BJ (cell line): Measurements from ENCODE around the gene DUSP7. TPM values are rescaled to one million over a fixed set of nuclear protein-coding genes. Genes with fewer than 3 reads are reported as not detected.
"Not testable (repeated sequence)": the region's sequence is repeated elsewhere in the genome, so short reads cannot be mapped to it uniquely, and the experiment has no call there.

Source experiments
- CTCF ChIA-PET: fragments of 350-600 bp; formaldehyde crosslinking; extraction: SDS; loops from one replicate; lab custom pipeline; 2021; ENCODE audit warnings: antibody characterized with exemption, inconsistent platforms; lab: Yijun Ruan, JAX
- POLR2A ChIA-PET: fragments of 300-600 bp; sonication (Branson Sonifier 250); formaldehyde crosslinking; extraction: SDS; loops from one replicate; lab custom pipeline; 2021; ENCODE audit warnings: antibody characterized with exemption; lab: Charles Lee
- DNase-seq: peaks from one replicate; pipeline ENCODE4 v3.0.0-alpha.2; 2011; ENCODE audit warnings: low read depth
- H3K27me3 ChIP-seq: 2 replicates; pipeline ENCODE4 v1.6.0; 2011; ENCODE audit warnings: low read length; ENCODE audit not compliant: control insufficient read depth, insufficient read depth
- H3K36me3 ChIP-seq: 2 replicates; pipeline ENCODE4 v1.5.1; 2011; ENCODE audit warnings: low read length; ENCODE audit not compliant: control insufficient read depth, insufficient read depth
- H3K4me3 ChIP-seq: 2 replicates; pipeline ENCODE4 v1.5.1; 2011; ENCODE audit warnings: low read depth, mild to moderate bottlenecking, control low read depth, low read length
- polyA plus RNA-seq: library from polyadenylated mRNA; depleted of rRNA; stranded (reverse); fragments of >200 nt; gene quantifications from 2 replicates; pipeline ENCODE4 v1.2.3, GENCODE V29; 2011
- TF ChIP-seq, protein P1 (sequence below): IDR thresholded peaks from 2 replicates; pipeline ENCODE4 v1.5.1; 2011; ENCODE audit warnings: low read depth, mild to moderate bottlenecking, control low read depth, inconsistent platforms, low read length, moderate library complexity; ENCODE audit not compliant: insufficient read depth

Gene DUSP7
- polyA plus RNA-seq, 1 experiment = 37.0 TPM

DNA sequence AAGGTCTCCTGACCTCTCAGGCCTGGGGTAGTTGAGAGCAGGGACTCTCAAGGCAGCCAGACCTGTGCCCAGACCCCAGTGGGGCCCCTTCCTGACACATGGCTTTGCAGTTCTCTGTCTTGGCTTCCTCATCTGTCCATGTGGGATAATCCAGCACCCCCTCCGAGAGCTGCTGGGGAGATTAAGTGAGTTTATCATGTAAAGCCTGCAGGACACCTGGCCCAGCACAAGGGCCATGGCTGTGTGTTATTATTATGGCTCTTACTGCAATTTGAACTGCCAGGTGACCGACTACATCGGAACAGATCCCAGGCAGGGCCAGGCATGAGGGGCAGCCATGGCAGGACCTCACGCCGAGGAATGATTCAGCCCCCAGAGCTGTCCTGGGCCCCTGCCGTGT lies 12.6 kb downstream of the DUSP7 start:
- CTCF ChIA-PET = interaction anchor here (1.0 to 1.6 kb wide), 3 partner anchors 9 to 40 kb away, joined by 3 to 8 read pairs (median 6); no protein-coding TSS in a partner anchor

DNA sequence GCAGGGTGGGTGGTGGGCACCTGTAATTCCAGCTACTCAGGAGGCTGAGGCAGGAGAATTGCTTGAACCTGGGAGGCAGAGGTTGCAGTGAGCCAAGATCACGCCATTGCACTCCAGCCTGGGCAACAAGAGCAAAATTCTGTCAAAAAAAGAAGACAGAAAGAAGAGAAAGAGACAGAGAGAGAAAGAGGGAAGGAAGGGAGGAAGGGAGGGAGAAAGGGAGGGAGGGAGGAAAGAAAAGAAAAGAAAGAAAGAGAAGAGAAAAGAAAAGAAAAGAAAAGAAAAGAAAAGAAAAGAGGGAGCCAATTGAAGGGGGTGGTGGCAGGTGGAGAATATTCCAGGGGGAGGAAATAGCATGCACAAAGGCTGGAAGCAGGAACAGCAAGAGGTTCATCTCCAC lies 13.3 kb downstream of the DUSP7 start:
- CTCF ChIA-PET = interaction anchor here (0.7 to 1.4 kb wide), 3 partner anchors 9 to 39 kb away, joined by 3 to 6 read pairs (median 4); no protein-coding TSS in a partner anchor
- POLR2A ChIA-PET, H3K36me3 ChIP-seq, DNase-seq, H3K4me3 ChIP-seq, H3K27me3 ChIP-seq: not testable (repeated sequence)

More for the DNA sequence above, 12.6 kb downstream of the DUSP7 start:
- H3K36me3 ChIP-seq = no peaks in the 10 kb centered on the region
- no peak overlapping the region for H3K4me3 ChIP-seq
- POLR2A ChIA-PET = no interaction called here
- DNase-seq = no peak
- TF ChIP-seq, protein P1, sequence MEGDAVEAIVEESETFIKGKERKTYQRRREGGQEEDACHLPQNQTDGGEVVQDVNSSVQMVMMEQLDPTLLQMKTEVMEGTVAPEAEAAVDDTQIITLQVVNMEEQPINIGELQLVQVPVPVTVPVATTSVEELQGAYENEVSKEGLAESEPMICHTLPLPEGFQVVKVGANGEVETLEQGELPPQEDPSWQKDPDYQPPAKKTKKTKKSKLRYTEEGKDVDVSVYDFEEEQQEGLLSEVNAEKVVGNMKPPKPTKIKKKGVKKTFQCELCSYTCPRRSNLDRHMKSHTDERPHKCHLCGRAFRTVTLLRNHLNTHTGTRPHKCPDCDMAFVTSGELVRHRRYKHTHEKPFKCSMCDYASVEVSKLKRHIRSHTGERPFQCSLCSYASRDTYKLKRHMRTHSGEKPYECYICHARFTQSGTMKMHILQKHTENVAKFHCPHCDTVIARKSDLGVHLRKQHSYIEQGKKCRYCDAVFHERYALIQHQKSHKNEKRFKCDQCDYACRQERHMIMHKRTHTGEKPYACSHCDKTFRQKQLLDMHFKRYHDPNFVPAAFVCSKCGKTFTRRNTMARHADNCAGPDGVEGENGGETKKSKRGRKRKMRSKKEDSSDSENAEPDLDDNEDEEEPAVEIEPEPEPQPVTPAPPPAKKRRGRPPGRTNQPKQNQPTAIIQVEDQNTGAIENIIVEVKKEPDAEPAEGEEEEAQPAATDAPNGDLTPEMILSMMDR = no peak
- no peaks in the 10 kb centered on the region for H3K27me3 ChIP-seq

DNA sequence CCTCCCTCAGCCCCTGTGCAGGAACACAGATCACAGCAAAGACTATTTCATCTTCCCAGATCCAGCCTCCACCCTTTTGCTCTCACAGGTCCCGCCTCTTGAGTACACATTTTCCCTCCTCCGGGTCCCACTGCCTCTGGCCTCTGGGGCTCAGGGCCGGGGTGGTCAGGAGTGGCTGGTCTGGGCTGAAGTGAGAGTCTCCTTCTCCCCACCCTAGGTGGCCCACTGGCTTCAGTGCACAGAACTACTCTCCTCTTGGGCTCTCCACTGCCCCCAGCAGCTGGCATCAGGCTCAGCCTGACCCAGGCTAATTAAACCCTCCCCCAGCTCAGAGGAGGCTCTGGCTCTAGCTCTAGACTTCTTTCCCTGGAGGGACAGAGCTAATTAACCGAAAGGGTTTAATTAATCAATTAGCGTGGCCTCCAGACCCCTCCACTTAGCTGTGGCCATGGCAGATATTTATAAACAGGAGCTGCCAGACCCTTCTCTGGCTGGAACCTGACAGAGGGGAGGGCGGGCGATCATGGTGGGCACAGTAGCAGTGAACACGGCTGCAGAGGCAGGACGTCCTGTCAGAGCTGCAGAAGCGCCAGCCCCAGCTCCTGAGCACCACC lies 15.1 kb downstream of the DUSP7 start:
- Histone ChIP-seq H3K4me3 (no peak overlapping the region), H3K36me3 (no peaks in the 10 kb centered on the region), H3K27me3 (no peaks in the 10 kb centered on the region)
- ChIA-PET POLR2A (no interaction called here), CTCF (interaction anchor here (0.8 to 2.4 kb wide), 8 partner anchors 9 to 82 kb away, joined by 3 to 11 read pairs (median 4); no protein-coding TSS in a partner anchor)
- TF ChIP-seq, protein P1 = peak; percentile 40; the same call in 1 of the 2 replicates
- no peak for DNase-seq

DNA sequence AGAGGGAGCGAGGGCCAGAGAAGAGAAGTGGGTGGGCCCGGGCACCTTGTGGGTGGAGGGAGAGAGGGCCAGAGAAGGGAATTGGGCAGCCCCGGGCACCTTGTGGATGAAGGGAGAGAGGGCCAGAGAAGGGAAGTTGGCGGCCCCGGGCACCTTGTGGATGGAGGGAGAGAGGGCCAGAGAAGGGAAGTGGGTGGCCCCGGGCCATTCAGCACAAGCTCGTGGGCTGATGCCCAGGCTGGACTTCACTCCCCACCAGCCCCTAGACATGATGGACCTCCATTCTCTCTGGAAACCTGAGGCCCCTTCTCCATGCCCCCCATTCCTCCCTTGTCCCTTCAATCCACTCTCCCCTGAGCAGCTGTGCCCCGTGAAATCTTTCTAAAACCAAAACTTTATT lies 15.8 kb downstream of the DUSP7 start:
- H3K36me3 ChIP-seq = no peaks in the 10 kb centered on the region
- H3K27me3 ChIP-seq = no peaks in the 10 kb centered on the region
- ChIA-PET CTCF (interaction anchor here (1.0 to 2.4 kb wide), 5 partner anchors 8 to 83 kb away, joined by 3 to 11 read pairs (median 6); no protein-coding TSS in a partner anchor), POLR2A (no interaction called here)
- DNase-seq = no peak
- no peak overlapping the region for H3K4me3 ChIP-seq
- TF ChIP-seq, protein P1 = no peak

DNA sequence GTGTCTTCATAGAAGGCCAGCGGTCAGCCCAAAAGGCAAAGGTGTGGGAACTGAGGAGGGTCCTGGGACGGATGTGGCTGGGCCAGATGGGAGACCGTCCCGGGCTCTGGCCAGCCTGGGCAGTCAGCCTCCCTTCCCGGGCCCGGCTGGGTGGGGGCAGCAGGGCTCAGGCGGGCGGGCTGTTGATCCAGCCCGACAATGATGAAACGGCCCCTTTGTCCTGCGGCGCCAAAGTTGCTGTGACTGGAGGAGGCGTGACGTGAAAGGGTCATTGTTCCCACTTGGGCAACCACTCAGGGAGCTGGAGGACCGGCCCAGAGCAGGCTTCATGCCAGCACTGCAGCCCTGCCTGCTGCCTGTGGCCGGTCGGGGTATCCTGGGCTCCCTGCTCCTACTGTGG lies 16.5 kb downstream of the DUSP7 start:
- H3K36me3 ChIP-seq = no peaks in the 10 kb centered on the region
- H3K27me3 ChIP-seq = no peaks in the 10 kb centered on the region
- no peak overlapping the region for H3K4me3 ChIP-seq
- ChIA-PET POLR2A (no interaction called here), CTCF (interaction anchor here (2.4 kb wide), 1 partner anchor 83 kb away, joined by 6 read pairs; no protein-coding TSS in a partner anchor)
- TF ChIP-seq, protein P1 = no peak
- no peak for DNase-seq
